Measurements from ENCODE around the gene ADH7. TPM values are rescaled to one million over a fixed set of nuclear protein-coding genes. Genes with fewer than 3 reads are reported as not detected.
"Not testable (repeated sequence)": the region's sequence is repeated elsewhere in the genome, so short reads cannot be mapped to it uniquely, and the experiment has no call there.

Gene ADH7
- total RNA-seq, 1 donor from 2014 or later = 1.3 TPM

DNA sequence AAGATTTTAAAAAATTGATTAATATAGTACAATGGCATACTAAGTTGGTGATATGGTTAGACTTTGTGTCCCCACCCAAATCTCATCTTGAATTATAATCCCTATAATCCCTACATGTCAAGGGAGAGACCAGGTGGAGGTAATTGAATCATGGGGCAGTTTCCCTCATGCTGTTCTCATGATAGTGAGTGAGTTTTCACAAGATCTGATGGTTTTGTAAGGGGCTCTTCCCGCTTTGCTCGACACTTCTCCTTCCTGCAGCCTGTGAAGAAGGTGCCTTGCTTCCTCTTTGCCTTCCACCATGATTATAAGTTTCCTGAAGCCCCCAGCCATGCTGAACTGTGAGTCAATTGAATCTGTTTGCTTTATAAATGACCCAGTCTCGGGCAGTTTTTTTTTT is 20.2 kb downstream of the ADH7 start:
- DNase-seq = not testable (repeated sequence)

DNA sequence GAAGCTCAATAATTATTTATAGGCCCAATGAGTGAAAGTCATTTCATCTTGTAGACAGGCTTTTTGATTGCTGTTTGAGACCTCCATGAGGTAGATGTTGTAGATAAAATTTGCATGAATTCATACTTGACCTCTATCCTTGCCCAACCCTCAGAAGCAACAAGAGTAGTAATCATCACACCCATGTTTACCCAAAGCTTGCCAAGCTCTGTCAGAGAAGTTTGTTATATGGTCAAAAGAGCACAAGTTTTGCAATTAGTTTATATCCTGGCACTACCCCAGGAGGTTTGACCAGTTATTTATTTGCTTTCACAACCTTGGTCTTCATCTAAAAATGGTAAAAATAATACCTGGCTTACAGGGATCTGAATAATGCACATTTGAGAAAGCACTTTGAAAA is 20.7 kb downstream of the ADH7 start:
- no peak for DNase-seq

DNA sequence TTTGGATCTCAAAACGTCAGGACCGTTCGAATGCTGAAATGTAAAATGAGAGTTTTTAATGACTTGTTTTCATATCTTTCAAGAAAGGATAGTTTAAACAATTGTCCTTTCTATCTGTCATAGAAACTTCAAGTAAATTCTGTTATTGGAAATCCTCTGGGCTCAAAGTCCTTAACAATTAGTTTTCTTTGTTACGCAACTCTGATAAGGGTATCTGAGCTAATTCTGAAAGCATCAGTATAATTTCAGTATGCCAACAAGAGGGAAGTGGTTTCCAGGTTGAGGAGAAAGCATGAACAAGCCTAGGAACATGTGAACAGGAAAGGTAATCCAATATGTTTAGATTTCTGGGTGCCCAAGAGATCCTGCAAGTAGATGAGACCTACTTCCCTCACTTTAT is 22.0 kb downstream of the ADH7 start:
- DNase-seq = no peak

DNA sequence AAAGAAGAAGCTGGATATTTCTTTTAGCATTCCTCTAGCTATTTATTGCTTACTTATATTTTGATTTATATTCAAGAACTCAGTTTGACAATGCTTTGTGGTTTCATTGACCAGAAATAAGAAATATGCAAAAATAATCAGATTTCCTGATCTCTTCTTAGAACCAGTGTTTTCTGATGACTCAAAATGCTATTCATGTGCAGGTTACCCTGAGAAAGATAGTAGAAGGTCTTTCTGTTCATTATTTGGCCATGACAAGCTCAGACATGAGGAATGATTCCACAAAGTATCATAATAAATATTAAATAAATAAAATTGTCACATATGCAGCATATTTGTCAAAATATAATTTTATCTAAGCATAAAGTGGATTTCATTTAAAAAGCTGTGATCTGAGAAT is 24.1 kb downstream of the ADH7 start:
- no peak for DNase-seq

DNA sequence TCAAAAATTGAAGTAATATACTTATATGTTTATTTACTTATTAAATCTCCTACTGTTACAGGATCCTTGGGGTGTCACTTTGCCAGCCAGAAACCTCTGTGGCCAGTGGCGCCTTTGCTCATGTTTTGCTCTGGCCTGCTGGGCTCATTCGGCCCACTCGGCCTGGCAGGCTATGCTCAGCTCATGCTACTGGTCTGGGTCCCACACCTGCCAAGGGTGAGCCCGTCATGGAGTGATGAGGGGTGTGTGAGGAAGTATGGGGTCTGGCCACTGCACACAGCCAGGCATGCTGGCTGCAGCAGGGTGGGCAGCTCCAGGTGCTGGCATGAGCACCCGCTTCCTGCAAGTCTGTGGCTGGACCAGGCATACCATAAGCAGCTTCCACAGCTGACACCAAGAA is 25.1 kb downstream of the ADH7 start:
- DNase-seq = no peak

DNA sequence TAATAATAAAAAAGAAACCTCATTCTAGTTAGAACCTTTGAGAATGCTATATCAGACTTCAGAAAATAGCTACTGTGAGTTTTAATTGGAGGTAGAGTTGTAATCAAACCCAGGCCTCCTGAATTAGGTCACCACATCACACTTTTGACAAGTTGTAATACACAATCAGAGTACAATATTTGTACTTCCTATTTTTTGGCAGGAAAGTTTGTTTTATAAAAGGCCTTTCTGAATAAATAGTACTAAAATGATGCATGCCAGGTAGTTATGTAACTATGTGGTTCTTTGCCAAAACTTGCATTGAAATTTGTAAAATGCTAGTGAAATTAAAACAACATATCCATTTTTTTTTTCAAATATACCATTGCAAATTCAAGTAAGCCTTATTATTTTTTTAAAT is 26.8 kb downstream of the ADH7 start:
- DNase-seq = no peak

DNA sequence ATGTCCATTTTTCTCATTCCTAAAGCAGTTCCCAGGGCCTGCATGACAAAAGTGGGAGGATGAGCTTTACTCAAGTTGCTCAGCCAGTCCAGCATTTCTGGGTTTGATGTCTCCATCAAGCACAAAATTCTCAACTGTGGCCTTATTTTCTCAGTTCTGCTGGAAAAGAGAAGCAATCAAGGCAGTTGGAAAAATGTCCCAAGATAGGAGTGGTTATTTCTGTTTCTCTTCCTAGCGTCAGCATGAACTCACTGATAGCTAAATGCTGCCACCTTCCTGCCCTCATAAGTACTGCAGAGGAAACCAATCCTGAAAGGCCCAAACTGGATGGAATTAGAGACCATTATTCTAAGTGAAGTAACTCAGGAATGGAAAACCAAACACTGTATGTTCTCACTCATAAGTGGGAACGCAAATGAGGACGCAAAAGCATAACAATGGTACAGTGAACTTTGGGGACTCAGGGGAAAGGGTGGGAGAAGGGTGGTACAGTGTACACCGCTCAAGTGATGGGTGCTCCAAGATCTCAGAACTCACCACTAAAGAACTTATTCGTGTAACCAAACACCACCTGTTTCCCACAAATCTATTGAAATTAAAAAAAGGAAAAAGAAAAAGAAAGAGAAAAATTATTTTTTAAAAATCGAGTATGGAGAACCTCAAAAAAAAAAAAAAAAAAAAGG is 29.6 kb downstream of the ADH7 start:
- DNase-seq = peak; percentile 93

DNA sequence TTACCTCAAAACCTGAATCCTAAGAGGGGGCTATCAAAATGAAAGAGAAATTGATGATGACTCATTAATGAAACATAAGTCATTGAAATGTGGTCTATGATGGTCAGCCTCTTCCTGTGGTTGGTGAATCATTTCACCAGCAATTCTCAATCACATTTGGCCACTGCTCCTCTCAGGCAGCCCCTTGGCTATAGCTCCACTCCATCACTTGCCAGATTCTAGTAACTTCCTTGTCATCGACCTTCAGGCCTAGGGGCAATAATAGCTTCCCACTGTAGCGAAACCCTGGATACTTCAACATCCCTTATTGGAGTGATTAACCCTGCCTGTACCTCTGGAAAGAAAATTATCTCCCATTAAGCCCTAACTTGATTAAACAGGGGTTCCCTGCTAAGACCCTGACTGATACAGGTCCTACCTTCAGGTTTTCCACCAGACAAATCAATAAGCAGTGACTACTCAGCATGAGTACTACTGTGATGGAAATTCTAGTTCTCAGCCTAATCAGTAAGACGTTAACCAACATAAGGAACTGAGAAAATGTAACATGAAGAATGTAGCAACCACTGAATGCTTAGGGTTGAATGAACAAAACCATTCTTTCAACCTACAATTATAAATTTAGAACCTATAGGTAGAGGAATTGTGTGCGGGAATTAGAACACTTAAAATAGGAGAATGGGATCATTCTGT is 30.4 kb downstream of the ADH7 start:
- no peak for DNase-seq

DNA sequence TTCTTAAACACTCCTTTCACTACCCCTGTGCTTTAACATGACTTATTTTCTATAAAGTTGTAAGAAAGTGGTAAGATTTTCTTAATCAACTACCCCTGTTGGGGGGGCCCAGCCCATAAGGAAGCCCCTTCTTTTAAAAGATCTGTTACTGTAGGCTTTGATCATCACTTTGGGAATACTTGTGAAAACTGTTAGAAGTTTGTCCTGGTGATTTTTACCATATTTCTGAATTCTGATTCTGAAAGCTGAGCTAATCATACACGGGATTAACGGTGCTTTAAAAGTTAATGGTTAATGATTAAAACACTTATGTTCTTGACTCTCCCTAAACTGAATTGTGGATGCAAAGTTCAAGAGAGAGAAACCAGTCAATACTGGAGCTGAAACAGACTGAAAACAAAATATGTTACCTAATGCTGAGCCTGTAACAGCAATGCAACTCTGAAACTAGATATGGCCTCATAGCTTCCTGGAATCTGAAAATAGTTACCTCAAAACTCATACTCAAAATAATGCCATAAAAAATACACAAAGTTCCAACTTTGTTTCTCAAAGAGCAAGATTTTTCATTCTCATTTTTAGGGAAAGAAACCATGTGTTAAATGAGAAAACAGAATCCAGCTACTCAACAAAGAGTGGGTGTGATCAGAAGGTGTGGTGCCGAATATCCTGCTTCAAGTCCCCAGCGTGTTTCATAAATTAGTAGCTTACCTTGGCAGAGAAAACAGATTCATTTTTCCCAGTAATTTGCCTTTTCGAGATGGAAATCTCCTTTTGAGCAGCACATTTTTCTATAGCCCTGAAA is 31.6 kb downstream of the ADH7 start:
- no peak for DNase-seq

DNA sequence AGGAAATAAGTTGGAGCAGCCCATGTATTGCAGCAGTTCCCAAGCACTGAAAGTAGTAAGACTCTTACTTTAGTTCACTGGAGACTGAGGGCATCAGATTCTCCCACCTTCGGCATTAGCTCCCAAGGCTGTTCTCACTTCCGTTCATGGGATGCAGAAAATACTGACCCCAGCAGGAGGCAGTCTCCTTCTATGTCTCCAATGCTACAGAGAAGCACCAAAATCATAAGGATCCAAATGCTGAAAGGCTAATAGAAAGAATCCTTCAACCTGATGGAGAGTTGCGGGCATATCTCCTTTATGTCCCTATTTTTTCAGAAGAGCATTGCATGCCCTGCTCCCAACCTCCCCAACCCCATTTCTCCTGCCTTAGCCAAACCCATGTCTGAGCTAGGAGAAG is 32.4 kb downstream of the ADH7 start:
- DNase-seq = no peak

DNA sequence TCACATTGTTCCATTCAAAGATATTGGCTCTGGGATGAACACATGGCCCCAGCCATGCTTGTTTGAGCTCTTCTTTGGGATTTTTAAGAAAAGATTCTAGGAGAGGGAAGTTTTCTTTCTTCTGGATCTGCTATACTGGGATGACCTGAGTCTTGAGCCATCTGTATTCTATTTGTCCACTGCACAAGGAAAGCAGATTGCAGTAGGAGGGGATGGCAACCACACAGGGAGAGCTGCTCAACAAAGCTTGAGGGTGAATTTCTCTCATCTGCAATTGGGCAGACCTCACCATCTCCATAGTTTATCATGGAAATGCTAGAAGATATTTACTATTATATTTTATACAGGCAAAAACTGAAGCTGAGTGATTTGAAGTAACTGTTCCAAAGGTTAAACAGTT is 34.3 kb downstream of the ADH7 start:
- DNase-seq = no peak

DNA sequence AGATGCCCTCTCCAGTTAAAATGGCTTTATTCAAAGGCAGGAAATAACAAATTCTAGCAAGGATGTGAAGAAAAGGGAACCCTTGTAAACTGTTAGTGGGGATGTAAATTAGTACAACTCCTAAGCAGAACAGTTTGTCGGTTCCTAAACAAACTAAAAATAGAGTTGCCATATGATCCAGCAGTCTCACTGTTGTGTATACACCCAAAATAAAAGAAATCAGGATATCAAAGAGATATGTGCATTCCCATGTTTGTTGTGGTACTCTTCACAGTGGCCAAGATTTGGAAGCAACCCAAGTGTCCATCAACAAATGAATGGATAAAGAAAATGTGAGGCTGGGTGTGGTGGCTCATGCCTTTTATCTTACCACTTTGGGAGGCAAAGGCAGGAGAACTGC is 36.1 kb downstream of the ADH7 start:
- DNase-seq = no peak

DNA sequence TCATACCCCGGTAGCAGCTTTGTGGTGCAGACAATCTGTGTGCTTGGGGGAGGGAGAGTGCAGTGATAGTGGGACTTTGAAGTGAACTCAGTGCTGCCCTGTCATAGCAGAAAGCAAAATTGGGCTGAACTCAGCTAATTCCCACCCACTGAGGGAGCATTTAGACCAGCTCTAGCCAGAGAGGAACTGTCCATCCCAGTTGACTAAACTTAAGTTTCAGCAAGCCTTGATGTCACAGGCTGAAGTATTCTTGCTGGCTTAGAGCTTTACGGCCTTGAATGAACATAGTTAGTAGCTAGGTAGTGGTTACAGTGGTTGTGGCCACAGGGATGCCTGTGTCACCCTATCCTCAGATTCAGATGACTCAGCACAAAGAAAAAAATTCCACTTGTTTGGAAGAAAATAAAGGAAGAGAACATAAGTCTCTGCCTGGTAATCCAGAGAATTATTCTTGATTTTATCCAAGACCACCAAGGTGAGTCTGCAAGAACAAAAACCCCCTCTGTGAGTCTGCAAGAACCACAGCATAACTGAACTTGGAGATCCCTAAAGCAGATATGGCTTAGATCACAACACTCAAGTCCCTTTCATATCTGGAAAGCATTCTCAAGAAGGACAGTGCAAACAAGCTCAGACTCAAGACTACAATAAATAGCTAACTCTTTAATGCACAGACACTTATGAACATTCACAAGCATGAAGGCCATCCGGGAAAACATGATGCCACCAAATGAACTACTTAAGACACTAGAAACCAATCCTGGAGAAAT is 39.4 kb downstream of the ADH7 start:
- DNase-seq = no peak

DNA sequence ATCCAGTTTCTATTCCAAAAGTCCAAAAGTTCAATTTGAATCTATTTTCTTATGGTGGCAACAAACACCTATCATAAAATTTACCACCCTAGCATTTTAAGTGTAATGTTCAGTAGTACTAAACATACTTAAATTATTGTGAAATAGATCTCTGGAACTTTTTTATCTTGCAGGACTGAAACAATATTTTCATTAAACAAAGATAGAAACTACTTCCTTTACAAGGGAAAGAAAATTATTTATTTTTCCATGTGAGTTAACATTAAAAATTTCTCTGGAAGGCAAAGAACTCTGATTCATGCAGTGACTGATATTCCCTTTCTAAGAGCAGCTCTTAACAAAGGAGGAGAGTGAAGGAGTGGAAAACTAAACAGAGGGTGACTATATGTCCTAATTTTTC is 40.2 kb downstream of the ADH7 start:
- no peak for DNase-seq

DNA sequence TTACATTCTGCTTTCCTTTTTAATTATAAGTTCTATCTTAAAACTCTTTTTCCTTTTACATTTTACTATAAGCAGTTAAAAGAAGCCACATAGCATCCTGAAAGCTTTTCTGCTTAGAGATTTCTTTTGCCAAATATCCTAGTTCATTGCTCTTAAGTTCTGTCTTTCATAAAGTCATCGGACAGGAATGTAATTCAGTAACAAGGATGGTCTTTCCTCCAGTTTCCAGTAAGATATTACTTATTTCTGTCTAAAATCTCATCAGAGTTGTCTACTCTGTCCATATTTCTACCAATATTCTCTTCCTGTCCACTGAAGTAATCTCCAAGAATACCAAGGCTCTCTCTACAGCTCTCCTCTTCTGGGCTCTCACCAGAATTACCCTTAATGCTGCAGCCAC is 45.1 kb downstream of the ADH7 start:
- no peak for DNase-seq

DNA sequence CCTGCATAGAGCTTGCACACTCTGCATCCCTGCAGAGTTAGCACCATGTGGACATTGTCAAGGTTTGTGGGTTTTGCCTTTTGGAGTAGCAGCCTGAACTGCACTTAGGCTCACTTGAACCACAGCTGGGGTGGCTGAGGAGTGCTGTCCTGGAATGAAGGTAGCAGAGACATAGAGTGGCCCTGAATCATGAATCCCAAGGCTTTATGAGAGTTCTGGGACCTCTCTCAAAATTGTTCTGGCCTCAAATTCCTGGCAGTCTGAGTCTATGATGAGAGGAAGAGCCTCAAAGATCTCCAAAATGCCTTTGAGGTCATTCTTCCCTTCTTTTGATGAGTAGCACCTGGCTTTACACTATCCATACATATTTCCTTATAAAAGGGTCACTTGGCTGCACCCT is 45.5 kb downstream of the ADH7 start:
- DNase-seq = no peak

DNA sequence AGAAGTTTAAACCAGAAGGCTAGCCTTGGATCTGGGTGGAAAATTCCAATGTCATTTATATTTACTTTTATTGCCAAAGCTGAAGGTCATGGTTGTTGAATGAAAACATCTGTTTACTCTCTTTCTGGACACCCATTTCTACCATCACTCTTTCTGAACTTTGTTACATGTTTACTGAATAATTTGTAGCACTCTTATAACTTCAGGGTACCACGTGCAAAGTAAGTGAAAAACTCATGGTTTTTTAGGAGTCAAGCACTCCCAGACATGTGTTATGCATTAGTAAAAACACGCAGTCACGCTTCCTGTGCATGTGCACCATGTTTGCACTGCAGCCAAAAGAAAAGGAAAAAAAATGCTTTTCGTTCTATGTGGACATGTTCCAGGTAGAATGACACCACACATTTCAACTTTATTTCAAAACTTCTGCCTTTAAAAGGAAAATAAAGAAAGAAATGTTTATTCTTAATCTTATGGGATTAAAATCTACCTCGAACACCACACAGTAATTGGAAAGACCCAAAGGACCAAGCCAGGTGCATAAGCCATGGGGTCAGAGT is 51.2 kb downstream of the ADH7 start:
- peak; percentile 96 for DNase-seq

DNA sequence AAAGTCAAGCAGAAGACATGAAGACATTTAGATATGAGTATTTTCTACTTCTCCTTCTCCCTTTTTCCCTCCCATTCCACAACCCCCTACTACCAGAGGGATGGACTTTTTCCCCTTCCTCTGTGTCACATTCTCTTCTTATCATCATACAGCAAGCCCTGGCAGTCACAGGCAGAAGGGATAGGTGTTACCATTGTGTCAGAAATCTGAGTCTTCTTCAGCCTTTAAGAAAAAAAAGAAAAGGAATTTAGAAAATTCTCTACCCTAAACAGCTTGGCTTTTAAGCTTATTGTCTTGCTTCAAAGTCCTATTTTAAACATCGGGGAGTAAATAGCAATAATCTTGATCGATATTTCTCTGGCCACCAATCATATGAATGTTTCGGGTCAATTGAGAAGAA is 51.7 kb downstream of the ADH7 start:
- no peak for DNase-seq

DNA sequence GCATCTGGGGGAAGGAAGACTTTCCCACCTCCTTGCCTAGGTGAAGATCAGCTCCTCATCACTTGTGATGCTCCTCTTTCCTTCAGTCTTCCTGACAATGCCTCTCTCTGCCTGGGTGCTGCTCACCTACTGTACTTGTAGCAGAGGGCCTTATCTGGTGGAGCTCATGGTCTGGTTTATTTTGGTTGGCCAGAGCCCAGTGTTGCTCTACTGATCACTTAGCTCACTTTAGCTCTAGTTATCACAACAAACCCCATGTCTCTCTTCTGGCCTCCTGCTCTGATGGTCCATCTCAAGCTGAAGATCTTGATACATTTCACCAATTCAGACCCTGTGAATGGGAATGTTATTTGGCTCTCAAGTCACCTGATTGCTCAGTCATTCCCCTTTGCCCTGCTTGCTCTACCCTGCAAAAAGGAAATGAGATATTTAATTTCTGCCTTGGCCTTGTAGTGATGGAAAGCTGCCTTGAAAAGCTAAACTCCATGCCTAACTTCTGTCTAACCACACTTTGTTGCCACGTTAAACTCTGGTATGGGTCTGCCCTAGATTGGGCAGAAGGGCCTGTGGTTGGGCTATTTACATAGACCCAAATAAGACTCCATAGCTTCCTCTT is 52.3 kb downstream of the ADH7 start:
- no peak for DNase-seq

DNA sequence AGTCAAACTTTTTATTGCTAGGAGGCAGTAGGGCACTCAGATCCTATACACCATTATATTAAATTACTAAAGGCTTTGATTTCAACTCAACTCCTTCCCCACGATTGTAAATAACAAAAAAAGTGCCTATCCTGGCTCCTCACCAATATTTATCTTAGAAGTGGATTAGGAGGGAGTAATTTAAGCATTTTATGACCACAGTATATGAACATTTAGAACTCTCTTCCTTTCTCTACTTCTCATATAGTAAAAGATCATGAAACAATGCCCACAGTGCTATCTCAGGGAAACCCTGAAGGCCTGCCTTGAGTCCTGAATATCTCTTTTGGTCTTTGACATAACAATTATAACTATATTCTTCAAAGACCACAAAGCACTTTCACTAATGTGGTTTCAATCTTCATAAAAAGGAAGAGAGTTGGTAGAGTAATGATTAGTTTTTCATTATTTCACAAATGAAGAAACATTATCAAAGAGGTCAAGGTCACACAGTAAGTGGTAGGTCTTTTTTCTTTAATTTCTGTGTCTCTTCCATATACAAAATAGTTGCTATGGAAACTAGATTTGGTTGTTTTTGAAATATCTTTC is 53.5 kb downstream of the ADH7 start:
- no peak for DNase-seq

DNA sequence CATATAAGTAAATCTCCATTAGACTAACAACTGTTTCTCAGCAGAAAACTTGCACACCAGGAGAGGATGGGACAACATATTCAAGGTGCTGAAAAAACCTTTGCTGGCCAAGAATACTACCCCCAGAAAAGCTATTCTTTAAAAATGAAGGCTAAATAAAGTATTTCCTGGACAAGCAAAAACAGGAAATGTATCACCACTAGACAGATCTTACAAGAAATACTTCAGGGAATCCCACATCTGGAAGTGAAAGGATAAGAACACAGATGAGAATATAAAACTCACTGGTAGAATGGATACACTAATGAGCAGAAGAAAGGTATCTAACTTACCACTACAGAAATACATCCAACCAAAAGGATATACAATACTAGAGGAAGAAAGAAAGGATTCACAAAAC is 55.6 kb downstream of the ADH7 start:
- DNase-seq = no peak

DNA sequence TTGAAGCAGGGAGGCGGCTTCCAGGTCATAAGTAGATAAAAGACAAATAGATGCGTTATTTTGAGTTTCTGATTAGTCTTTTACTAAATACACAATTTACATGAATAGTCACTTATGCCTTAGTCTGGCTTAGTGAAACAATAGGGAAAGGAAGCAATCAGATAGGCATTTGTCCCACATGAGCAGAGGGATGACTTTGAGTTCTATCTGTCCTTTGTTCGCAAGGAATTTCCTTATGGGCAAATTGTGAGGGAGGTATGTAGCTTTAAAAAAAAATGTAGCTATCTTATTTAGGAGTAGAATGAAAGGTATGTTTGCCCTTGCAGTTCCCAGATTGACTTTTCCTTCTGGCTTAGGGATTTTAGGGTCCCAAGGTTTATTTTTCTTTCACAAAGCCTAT is 56.3 kb downstream of the ADH7 start:
- no peak for DNase-seq

Data from skin of body (tissue), 2 donors.